CD4-positive, alpha-beta T cell (primary cell): ENCODE measurements around the gene CCDC71L. TPM values are rescaled to one million over a fixed set of nuclear protein-coding genes. Genes with fewer than 3 reads are reported as not detected.

Source experiments
- ATAC-seq: fragments of 200-7000 bp; cut with Tn5 transposase; one replicate; pipeline ENCODE4 v1.10.0; 2022; ENCODE audit warnings: mild to moderate bottlenecking; ENCODE audit not compliant: poor library complexity
- CTCF ChIA-PET: fragments of 350-600 bp; sonication (Branson Sonifier 250); formaldehyde crosslinking; loops from one replicate; lab custom pipeline; 2021; ENCODE audit warnings: antibody characterized with exemption, inconsistent platforms; lab: Charles Lee
- POLR2A ChIA-PET: fragments of 350-600 bp; sonication (Branson Sonifier 250); formaldehyde crosslinking; loops from one replicate; lab custom pipeline; 2021; ENCODE audit warnings: antibody characterized with exemption, inconsistent platforms; lab: Charles Lee
- DNase-seq, 14 experiments: peaks; one replicate each; pipeline ENCODE4 v3.0.0-alpha.2; 2013 to 2020; ENCODE audit warnings: mixed read lengths in 2 of 14
- H3K27ac ChIP-seq, 2 donors: one replicate each; pipeline versions ENCODE4 v1.5.1 to v1.7.0; 2013; ENCODE audit warnings: low read length in 2 of 2, low read depth in 1 of 2, mild to moderate bottlenecking in 1 of 2
- H3K27me3 ChIP-seq, 2 experiments: 1 replicate in 1 of 2; 2 replicates in 1 of 2; pipeline versions ENCODE4 v1.6.1 to v1.7.0; 2013; ENCODE audit warnings: low read length in 2 of 2, control low read depth in 1 of 2, mild to moderate bottlenecking in 1 of 2, moderate library complexity in 1 of 2; ENCODE audit not compliant: insufficient read depth in 2 of 2, control insufficient read depth in 1 of 2
- H3K36me3 ChIP-seq: one replicate; pipeline ENCODE4 v1.6.1; 2013; ENCODE audit warnings: low read length, control low read depth; ENCODE audit not compliant: insufficient read depth
- H3K4me1 ChIP-seq: one replicate; pipeline ENCODE4 v1.6.1; 2013; ENCODE audit warnings: low read length, control low read depth; ENCODE audit not compliant: insufficient read depth
- H3K4me3 ChIP-seq: one replicate; pipeline ENCODE4 v1.5.1; 2013; ENCODE audit warnings: mild to moderate bottlenecking, low read length, moderate library complexity
- H3K9me3 ChIP-seq, 2 experiments: 1 replicate in 1 of 2; 2 replicates in 1 of 2; pipeline versions ENCODE4 v1.6.1 to v1.7.0; 2013; ENCODE audit warnings: low read length in 2 of 2, mild to moderate bottlenecking in 2 of 2, control low read depth in 1 of 2, moderate library complexity in 1 of 2; ENCODE audit not compliant: control insufficient read depth in 1 of 2, insufficient read depth in 1 of 2
- H3K27ac Mint-ChIP-seq: one replicate; pipeline ENCODE4 v1.8.0; 2020; ENCODE audit warnings: mixed read lengths
- H3K27me3 Mint-ChIP-seq: one replicate; pipeline ENCODE4 v1.8.0; 2021; ENCODE audit warnings: mixed read lengths
- H3K36me3 Mint-ChIP-seq: one replicate; pipeline ENCODE4 v1.8.0; 2021; ENCODE audit warnings: low read depth, mixed read lengths
- H3K4me1 Mint-ChIP-seq: one replicate; pipeline ENCODE4 v1.8.0; 2021; ENCODE audit warnings: low read depth, mixed read lengths
- H3K4me3 Mint-ChIP-seq: one replicate; pipeline ENCODE4 v1.8.0; 2020; ENCODE audit warnings: mild to moderate bottlenecking, mixed read lengths
- H3K9me3 Mint-ChIP-seq: one replicate; pipeline ENCODE4 v1.8.0; 2020; ENCODE audit warnings: mixed read lengths
- CTCF ChIP-seq: fragments of 200-600 bp; IDR thresholded peaks from one replicate; pipeline ENCODE4 v1.8.0; 2022; ENCODE audit warnings: antibody characterized with exemption, mild to moderate bottlenecking
- intact Hi-C, 2 experiments: fragments of 100-400 bp; cut with DNase I in 1 of 2; cut with micrococcal nuclease in 1 of 2; formaldehyde crosslinking; loops; one replicate each; pipeline versions ENCODE4 v1.15.1 to v1.9.0; 2023 to 2025; cut with DNase I, micrococcal nuclease
- total RNA-seq, 174 experiments: library from RNA in 2 of 174; stranded (reverse) in 2 of 174; gene quantifications; one replicate each; pipeline ENCODE4 v1.2.3 and lab custom pipeline; 2021 to 2026

CCDC71L gene
- total RNA-seq, 2 experiments from 2014 or later = 9.5 to 9.8 TPM

- H3K4me1 Mint-ChIP-seq = no peaks in the 10 kb centered on the region
- H3K4me3 Mint-ChIP-seq = no peak overlapping the region
- no peaks in the 10 kb centered on the region for H3K27me3 Mint-ChIP-seq
- DNase-seq = no peak
- ChIA-PET CTCF (no interaction called here), POLR2A (no interaction called here)
- H3K36me3 Mint-ChIP-seq = no peaks in the 10 kb centered on the region
- no peaks in the 10 kb centered on the region for H3K4me1 ChIP-seq
- intact Hi-C loops = no loop called here
- no peak overlapping the region for H3K4me3 ChIP-seq
- no peak for TF ChIP-seq CTCF
- H3K36me3 ChIP-seq = no peaks in the 10 kb centered on the region
- H3K9me3 ChIP-seq = no peaks in the 10 kb centered on the region
- no peak overlapping the region for H3K27ac Mint-ChIP-seq
- H3K9me3 Mint-ChIP-seq = peaks cover 2% of the 10 kb centered on the region
- no peak for ATAC-seq
- H3K27ac ChIP-seq = no peak overlapping the region
- no peaks in the 10 kb centered on the region for H3K27me3 ChIP-seq
These were observed 46.2 kb downstream of the CCDC71L start for GRCh38 chr7:106614751-106615150.

GRCh38 chr7:106613848-106614560 is 47.0 kb downstream of the CCDC71L start:
- no peak for TF ChIP-seq CTCF
- Mint-ChIP-seq H3K27ac (no peak overlapping the region), H3K4me3 (no peak overlapping the region), H3K36me3 (no peaks in the 10 kb centered on the region), H3K4me1 (no peaks in the 10 kb centered on the region), H3K9me3 (peaks cover 2% of the 10 kb centered on the region), H3K27me3 (no peaks in the 10 kb centered on the region)
- Histone ChIP-seq H3K27ac (no peak overlapping the region), H3K4me3 (no peak overlapping the region), H3K36me3 (no peaks in the 10 kb centered on the region), H3K27me3 (no peaks in the 10 kb centered on the region), H3K4me1 (no peaks in the 10 kb centered on the region), H3K9me3 (no peaks in the 10 kb centered on the region)
- intact Hi-C loops = no loop called here
- DNase-seq (no peak), ATAC-seq (no peak)
- ChIA-PET POLR2A (no interaction called here), CTCF (no interaction called here)

- POLR2A ChIA-PET = no interaction called here
- intact Hi-C loops = no loop called here
- Mint-ChIP-seq H3K36me3 (no peaks in the 10 kb centered on the region), H3K9me3 (peaks cover 2% of the 10 kb centered on the region), H3K4me1 (no peaks in the 10 kb centered on the region), H3K4me3 (no peak overlapping the region), H3K27ac (no peak overlapping the region), H3K27me3 (no peaks in the 10 kb centered on the region)
- no peak for TF ChIP-seq CTCF
- no peak for ATAC-seq
- Histone ChIP-seq H3K4me1 (no peaks in the 10 kb centered on the region), H3K9me3 (no peaks in the 10 kb centered on the region), H3K27ac (no peak overlapping the region), H3K36me3 (no peaks in the 10 kb centered on the region), H3K4me3 (no peak overlapping the region), H3K27me3 (no peaks in the 10 kb centered on the region)
- DNase-seq = no peak
- CTCF ChIA-PET = interaction anchor here (1.0 kb wide), 1 partner anchor 9 kb away, joined by 3 read pairs; no protein-coding TSS in a partner anchor
These were observed 47.7 kb downstream of the CCDC71L start for GRCh38 chr7:106613279-106613678.
